ENCODE measurements around the gene NUP98.

DNA sequence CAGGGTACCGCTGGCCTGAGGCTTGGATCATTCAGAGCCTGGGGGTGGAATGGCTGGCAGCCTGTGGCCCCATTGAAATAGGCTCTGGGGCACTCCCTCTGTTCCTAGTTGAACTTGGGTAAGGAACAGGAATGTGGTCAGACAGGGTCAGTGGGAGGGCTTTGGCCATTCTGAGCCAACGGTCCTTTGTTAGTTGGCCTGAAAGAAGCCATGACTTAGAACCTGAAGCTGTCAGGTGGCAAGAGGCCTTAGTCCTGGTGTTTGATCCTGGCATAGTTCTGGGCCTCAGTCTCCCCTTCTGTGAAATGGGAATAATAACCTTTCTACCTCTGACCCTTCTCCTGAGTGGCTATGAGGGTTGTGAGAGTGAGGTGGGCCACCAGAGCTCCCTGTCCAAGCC, 19.3 kb upstream of the NUP98 start:
- TF ChIP-seq SP1 (IDR thresholded peaks at IDR 0.05; ENCODE audit: low read depth) (no peak), POLR2A (IDR thresholded peaks at IDR 0.05; ENCODE audit: borderline replicate concordance, extremely low read depth, insufficient read depth, insufficient read length) (no peak), EZH2 (IDR thresholded peaks at IDR 0.05) (no peak), EZH2phosphoT487 (IDR thresholded peaks at IDR 0.05; ENCODE audit: borderline replicate concordance) (no peak), EGR1 (IDR thresholded peaks at IDR 0.05; ENCODE audit: low read depth) (no peak), POLR2AphosphoS5 (IDR thresholded peaks at IDR 0.05; ENCODE audit: low read depth, low read length) (no peak), JUND (IDR thresholded peaks at IDR 0.05) (no peak), ZNF274 (IDR thresholded peaks at IDR 0.05; ENCODE audit: low read depth, low read length) (no peak)
- TF ChIP-seq, protein P1, sequence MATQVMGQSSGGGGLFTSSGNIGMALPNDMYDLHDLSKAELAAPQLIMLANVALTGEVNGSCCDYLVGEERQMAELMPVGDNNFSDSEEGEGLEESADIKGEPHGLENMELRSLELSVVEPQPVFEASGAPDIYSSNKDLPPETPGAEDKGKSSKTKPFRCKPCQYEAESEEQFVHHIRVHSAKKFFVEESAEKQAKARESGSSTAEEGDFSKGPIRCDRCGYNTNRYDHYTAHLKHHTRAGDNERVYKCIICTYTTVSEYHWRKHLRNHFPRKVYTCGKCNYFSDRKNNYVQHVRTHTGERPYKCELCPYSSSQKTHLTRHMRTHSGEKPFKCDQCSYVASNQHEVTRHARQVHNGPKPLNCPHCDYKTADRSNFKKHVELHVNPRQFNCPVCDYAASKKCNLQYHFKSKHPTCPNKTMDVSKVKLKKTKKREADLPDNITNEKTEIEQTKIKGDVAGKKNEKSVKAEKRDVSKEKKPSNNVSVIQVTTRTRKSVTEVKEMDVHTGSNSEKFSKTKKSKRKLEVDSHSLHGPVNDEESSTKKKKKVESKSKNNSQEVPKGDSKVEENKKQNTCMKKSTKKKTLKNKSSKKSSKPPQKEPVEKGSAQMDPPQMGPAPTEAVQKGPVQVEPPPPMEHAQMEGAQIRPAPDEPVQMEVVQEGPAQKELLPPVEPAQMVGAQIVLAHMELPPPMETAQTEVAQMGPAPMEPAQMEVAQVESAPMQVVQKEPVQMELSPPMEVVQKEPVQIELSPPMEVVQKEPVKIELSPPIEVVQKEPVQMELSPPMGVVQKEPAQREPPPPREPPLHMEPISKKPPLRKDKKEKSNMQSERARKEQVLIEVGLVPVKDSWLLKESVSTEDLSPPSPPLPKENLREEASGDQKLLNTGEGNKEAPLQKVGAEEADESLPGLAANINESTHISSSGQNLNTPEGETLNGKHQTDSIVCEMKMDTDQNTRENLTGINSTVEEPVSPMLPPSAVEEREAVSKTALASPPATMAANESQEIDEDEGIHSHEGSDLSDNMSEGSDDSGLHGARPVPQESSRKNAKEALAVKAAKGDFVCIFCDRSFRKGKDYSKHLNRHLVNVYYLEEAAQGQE (IDR thresholded peaks at IDR 0.05; ENCODE audit: low read depth) = no peak
- TF ChIP-seq, protein P2, sequence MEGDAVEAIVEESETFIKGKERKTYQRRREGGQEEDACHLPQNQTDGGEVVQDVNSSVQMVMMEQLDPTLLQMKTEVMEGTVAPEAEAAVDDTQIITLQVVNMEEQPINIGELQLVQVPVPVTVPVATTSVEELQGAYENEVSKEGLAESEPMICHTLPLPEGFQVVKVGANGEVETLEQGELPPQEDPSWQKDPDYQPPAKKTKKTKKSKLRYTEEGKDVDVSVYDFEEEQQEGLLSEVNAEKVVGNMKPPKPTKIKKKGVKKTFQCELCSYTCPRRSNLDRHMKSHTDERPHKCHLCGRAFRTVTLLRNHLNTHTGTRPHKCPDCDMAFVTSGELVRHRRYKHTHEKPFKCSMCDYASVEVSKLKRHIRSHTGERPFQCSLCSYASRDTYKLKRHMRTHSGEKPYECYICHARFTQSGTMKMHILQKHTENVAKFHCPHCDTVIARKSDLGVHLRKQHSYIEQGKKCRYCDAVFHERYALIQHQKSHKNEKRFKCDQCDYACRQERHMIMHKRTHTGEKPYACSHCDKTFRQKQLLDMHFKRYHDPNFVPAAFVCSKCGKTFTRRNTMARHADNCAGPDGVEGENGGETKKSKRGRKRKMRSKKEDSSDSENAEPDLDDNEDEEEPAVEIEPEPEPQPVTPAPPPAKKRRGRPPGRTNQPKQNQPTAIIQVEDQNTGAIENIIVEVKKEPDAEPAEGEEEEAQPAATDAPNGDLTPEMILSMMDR (IDR thresholded peaks at IDR 0.05 in 2 of 3, conservative IDR thresholded peaks at IDR 0.05 in 1 of 3; ENCODE audit: borderline replicate concordance in 1 of 3, insufficient read depth in 1 of 3, low read depth in 2 of 3, low read length in 2 of 3) = no peak
- TF ChIP-seq, protein P3, sequence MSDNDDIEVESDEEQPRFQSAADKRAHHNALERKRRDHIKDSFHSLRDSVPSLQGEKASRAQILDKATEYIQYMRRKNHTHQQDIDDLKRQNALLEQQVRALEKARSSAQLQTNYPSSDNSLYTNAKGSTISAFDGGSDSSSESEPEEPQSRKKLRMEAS (IDR thresholded peaks at IDR 0.05) = no peak
- TF ChIP-seq, protein P4, sequence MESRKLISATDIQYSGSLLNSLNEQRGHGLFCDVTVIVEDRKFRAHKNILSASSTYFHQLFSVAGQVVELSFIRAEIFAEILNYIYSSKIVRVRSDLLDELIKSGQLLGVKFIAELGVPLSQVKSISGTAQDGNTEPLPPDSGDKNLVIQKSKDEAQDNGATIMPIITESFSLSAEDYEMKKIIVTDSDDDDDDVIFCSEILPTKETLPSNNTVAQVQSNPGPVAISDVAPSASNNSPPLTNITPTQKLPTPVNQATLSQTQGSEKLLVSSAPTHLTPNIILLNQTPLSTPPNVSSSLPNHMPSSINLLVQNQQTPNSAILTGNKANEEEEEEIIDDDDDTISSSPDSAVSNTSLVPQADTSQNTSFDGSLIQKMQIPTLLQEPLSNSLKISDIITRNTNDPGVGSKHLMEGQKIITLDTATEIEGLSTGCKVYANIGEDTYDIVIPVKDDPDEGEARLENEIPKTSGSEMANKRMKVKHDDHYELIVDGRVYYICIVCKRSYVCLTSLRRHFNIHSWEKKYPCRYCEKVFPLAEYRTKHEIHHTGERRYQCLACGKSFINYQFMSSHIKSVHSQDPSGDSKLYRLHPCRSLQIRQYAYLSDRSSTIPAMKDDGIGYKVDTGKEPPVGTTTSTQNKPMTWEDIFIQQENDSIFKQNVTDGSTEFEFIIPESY (IDR thresholded peaks at IDR 0.05; ENCODE audit: extremely low read depth, insufficient replicate concordance, low read length) = no peak

Measured in HCT116 (cell line).